ENCODE measurements around the gene ANKS3.

Gene ANKS3

GRCh38 chr16:4753227-4753626 is 19.2 kb upstream of the ANKS3 start:
- Histone ChIP-seq H3K27ac (ENCODE audit: low read depth, low read length) (no peak overlapping the region), H3K27me3 (ENCODE audit: control insufficient read depth, insufficient read depth, low read length) (no peaks in the 10 kb centered on the region), H3K9me3 (ENCODE audit: control insufficient read depth, insufficient read depth, low read depth, low read length) (0 out of 2 replicates have a peak, but pooled peaks cover 7% of the 10 kb centered on the region), H3K4me3 (ENCODE audit: low read depth, low read length) (no peak overlapping the region), H3K9ac (ENCODE audit: low read length) (no peak overlapping the region), H3K36me3 (ENCODE audit: control insufficient read depth, insufficient read depth, low read length) (peaks cover 68% of the 10 kb centered on the region), H3K4me1 (ENCODE audit: control insufficient read depth, insufficient read depth, low read length) (no peaks in the 10 kb centered on the region)

- H3K27ac ChIP-seq (ENCODE audit: low read depth, low read length), result no peak overlapping the region
- H3K36me3 ChIP-seq (ENCODE audit: control insufficient read depth, insufficient read depth, low read length), result peaks cover 64% of the 10 kb centered on the region
- H3K4me3 ChIP-seq (ENCODE audit: low read depth, low read length), result no peak overlapping the region
- H3K27me3 ChIP-seq (ENCODE audit: control insufficient read depth, insufficient read depth, low read length), result no peaks in the 10 kb centered on the region
- no peak overlapping the region for H3K9ac ChIP-seq (ENCODE audit: low read length)
- 0 out of 2 replicates have a peak, but pooled peaks cover 7% of the 10 kb centered on the region for H3K9me3 ChIP-seq (ENCODE audit: control insufficient read depth, insufficient read depth, low read depth, low read length)
- no peaks in the 10 kb centered on the region for H3K4me1 ChIP-seq (ENCODE audit: control insufficient read depth, insufficient read depth, low read length)
These were observed 18.5 kb upstream of the ANKS3 start for GRCh38 chr16:4752351-4753100.

GRCh38 chr16:4750896-4751295 is 16.8 kb upstream of the ANKS3 start:
- Histone ChIP-seq H3K9ac (ENCODE audit: low read length) (no peak overlapping the region), H3K4me3 (ENCODE audit: low read depth, low read length) (no peak overlapping the region), H3K9me3 (ENCODE audit: control insufficient read depth, insufficient read depth, low read depth, low read length) (0 out of 2 replicates have a peak, but pooled peaks cover 6% of the 10 kb centered on the region), H3K27me3 (ENCODE audit: control insufficient read depth, insufficient read depth, low read length) (no peaks in the 10 kb centered on the region), H3K27ac (ENCODE audit: low read depth, low read length) (no peak overlapping the region), H3K36me3 (ENCODE audit: control insufficient read depth, insufficient read depth, low read length) (peaks cover 49% of the 10 kb centered on the region), H3K4me1 (ENCODE audit: control insufficient read depth, insufficient read depth, low read length) (no peaks in the 10 kb centered on the region)

- Histone ChIP-seq H3K36me3 (ENCODE audit: control insufficient read depth, insufficient read depth, low read length) (peaks cover 39% of the 10 kb centered on the region), H3K4me3 (ENCODE audit: low read depth, low read length) (no peak overlapping the region), H3K27me3 (ENCODE audit: control insufficient read depth, insufficient read depth, low read length) (no peaks in the 10 kb centered on the region), H3K4me1 (ENCODE audit: control insufficient read depth, insufficient read depth, low read length) (no peaks in the 10 kb centered on the region), H3K9ac (ENCODE audit: low read length) (no peak overlapping the region), H3K9me3 (ENCODE audit: control insufficient read depth, insufficient read depth, low read depth, low read length) (no peaks in the 10 kb centered on the region), H3K27ac (ENCODE audit: low read depth, low read length) (no peak overlapping the region)
These were observed 15.7 kb upstream of the ANKS3 start for GRCh38 chr16:4749700-4750257.

- Histone ChIP-seq H3K4me3 (ENCODE audit: low read depth, low read length) (no peak overlapping the region), H3K9me3 (ENCODE audit: control insufficient read depth, insufficient read depth, low read depth, low read length) (no peaks in the 10 kb centered on the region), H3K4me1 (ENCODE audit: control insufficient read depth, insufficient read depth, low read length) (no peaks in the 10 kb centered on the region), H3K27me3 (ENCODE audit: control insufficient read depth, insufficient read depth, low read length) (no peaks in the 10 kb centered on the region), H3K36me3 (ENCODE audit: control insufficient read depth, insufficient read depth, low read length) (peaks cover 34% of the 10 kb centered on the region), H3K27ac (ENCODE audit: low read depth, low read length) (no peak overlapping the region), H3K9ac (ENCODE audit: low read length) (no peak overlapping the region)
These were observed 14.8 kb upstream of the ANKS3 start for GRCh38 chr16:4748682-4749411.

- H3K36me3 ChIP-seq (ENCODE audit: control insufficient read depth, insufficient read depth, low read length), result peaks cover 27% of the 10 kb centered on the region
- H3K4me3 ChIP-seq (ENCODE audit: low read depth, low read length), result no peak overlapping the region
- H3K4me1 ChIP-seq (ENCODE audit: control insufficient read depth, insufficient read depth, low read length), result peaks cover 4% of the 10 kb centered on the region; the same call in 1 of the 2 replicates
- H3K27me3 ChIP-seq (ENCODE audit: control insufficient read depth, insufficient read depth, low read length), result no peaks in the 10 kb centered on the region
- H3K27ac ChIP-seq (ENCODE audit: low read depth, low read length), result no peak overlapping the region
- H3K9me3 ChIP-seq (ENCODE audit: control insufficient read depth, insufficient read depth, low read depth, low read length), result no peaks in the 10 kb centered on the region
- no peak overlapping the region for H3K9ac ChIP-seq (ENCODE audit: low read length)
These were observed 14.0 kb upstream of the ANKS3 start for GRCh38 chr16:4747906-4748681.

GRCh38 chr16:4746991-4747574 is 13.0 kb upstream of the ANKS3 start:
- Histone ChIP-seq H3K9me3 (ENCODE audit: control insufficient read depth, insufficient read depth, low read depth, low read length) (no peaks in the 10 kb centered on the region), H3K9ac (ENCODE audit: low read length) (no peak overlapping the region), H3K27me3 (ENCODE audit: control insufficient read depth, insufficient read depth, low read length) (no peaks in the 10 kb centered on the region), H3K4me1 (ENCODE audit: control insufficient read depth, insufficient read depth, low read length) (peaks cover 4% of the 10 kb centered on the region; the same call in 1 of the 2 replicates), H3K27ac (ENCODE audit: low read depth, low read length) (no peak overlapping the region), H3K36me3 (ENCODE audit: control insufficient read depth, insufficient read depth, low read length) (peaks cover 16% of the 10 kb centered on the region), H3K4me3 (ENCODE audit: low read depth, low read length) (no peak overlapping the region)

GRCh38 chr16:4746215-4746614 is 12.1 kb upstream of the ANKS3 start:
- H3K9me3 ChIP-seq (ENCODE audit: control insufficient read depth, insufficient read depth, low read depth, low read length), result no peaks in the 10 kb centered on the region
- no peak overlapping the region for H3K4me3 ChIP-seq (ENCODE audit: low read depth, low read length)
- H3K36me3 ChIP-seq (ENCODE audit: control insufficient read depth, insufficient read depth, low read length), result peaks cover 8% of the 10 kb centered on the region
- H3K4me1 ChIP-seq (ENCODE audit: control insufficient read depth, insufficient read depth, low read length), result peaks cover 4% of the 10 kb centered on the region; the same call in 1 of the 2 replicates
- no peaks in the 10 kb centered on the region for H3K27me3 ChIP-seq (ENCODE audit: control insufficient read depth, insufficient read depth, low read length)
- H3K9ac ChIP-seq (ENCODE audit: low read length), result no peak overlapping the region
- no peak overlapping the region for H3K27ac ChIP-seq (ENCODE audit: low read depth, low read length)

GRCh38 chr16:4745274-4745569 is 11.2 kb upstream of the ANKS3 start:
- Histone ChIP-seq H3K27ac (ENCODE audit: low read depth, low read length) (no peak overlapping the region), H3K9ac (ENCODE audit: low read length) (no peak overlapping the region), H3K4me3 (ENCODE audit: low read depth, low read length) (no peak overlapping the region), H3K27me3 (ENCODE audit: control insufficient read depth, insufficient read depth, low read length) (no peaks in the 10 kb centered on the region), H3K36me3 (ENCODE audit: control insufficient read depth, insufficient read depth, low read length) (peaks cover 2% of the 10 kb centered on the region; the same call in 1 of the 2 replicates), H3K4me1 (ENCODE audit: control insufficient read depth, insufficient read depth, low read length) (peaks cover 4% of the 10 kb centered on the region; the same call in 1 of the 2 replicates), H3K9me3 (ENCODE audit: control insufficient read depth, insufficient read depth, low read depth, low read length) (no peaks in the 10 kb centered on the region)

- Histone ChIP-seq H3K36me3 (ENCODE audit: control insufficient read depth, insufficient read depth, low read length) (0 out of 2 replicates have a peak, but pooled peaks cover 2% of the 10 kb centered on the region), H3K27me3 (ENCODE audit: control insufficient read depth, insufficient read depth, low read length) (no peaks in the 10 kb centered on the region), H3K4me1 (ENCODE audit: control insufficient read depth, insufficient read depth, low read length) (peaks cover 4% of the 10 kb centered on the region; the same call in 1 of the 2 replicates), H3K4me3 (ENCODE audit: low read depth, low read length) (no peak overlapping the region), H3K27ac (ENCODE audit: low read depth, low read length) (no peak overlapping the region), H3K9ac (ENCODE audit: low read length) (no peak overlapping the region), H3K9me3 (ENCODE audit: control insufficient read depth, insufficient read depth, low read depth, low read length) (no peaks in the 10 kb centered on the region)
These were observed 10.6 kb upstream of the ANKS3 start for GRCh38 chr16:4744555-4745273.

All from HUES6 (cell line).